ENCODE data around the gene MIB1.

MIB1 gene

DNA sequence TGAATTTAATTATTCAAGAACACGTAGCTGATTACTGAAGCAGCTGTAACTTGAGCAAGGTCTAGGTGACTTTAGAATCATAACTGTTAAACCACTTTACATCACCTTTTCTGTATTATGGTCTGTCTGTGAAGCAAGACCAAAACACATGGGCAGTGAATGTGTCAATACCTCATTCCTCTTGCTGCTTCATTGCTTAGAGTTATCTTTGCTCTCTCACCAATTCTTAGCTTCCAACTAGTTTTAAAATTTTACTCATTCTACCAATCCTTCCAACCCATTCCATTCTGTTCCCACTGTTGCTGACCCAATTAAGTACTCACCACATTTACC lies 80.2 kb downstream of the MIB1 start:
- no peak for DNase-seq

GRCh38 chr18:21823848-21824247 lies 83.3 kb downstream of the MIB1 start:
- no peak for DNase-seq

- DNase-seq, result no peak
Observed at GRCh38 chr18:21826196-21826595, 85.6 kb downstream of the MIB1 start.

DNA sequence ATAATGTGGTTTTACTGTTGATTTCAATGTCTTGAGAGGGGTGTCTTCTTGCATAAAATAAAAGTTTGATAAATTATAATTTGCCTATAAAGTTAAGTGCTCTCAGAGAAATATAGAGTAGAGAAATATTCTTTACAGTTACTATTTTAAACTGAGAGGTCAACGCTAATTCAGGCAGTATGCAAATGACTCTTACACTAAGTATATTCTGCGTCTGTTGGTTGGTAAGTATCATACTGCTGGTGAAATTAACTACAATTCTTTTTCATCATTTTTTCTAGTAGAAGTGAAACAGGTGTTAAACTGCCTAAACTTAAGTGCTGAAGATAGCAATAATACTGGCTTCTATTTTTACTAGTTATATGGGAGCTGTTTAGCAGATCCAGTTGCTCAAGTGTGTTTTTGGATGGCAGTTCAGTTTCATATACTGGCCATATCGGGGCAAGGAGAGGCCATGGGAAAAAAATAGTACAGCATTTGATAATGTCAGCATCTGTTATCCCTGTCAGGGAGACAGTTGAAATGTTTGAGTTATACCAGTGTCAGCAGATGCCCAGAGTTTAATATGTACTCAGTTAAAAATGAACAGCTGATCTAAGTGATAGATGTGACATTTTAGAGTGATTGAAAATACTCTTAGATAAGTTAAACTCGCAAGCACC lies 86.2 kb downstream of the MIB1 start:
- no peak for DNase-seq

DNA sequence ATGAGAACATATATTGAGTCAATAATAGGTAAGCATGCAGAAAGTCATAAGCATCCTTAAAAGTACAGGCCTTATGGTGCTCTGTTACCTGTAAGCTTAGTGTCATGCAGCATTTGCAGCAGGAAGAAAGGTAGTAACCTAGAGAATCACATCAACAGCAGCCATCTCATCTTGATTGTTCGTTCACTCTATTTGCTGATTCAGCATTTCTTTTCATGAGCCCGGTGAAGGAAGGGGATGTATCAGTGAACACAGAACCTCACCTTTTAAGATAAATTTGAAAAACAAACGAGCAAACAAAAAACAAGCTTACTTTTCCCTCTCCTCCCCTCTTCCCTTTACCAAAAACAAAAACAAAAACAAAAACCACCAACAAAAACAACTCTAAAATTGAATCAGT lies 89.9 kb downstream of the MIB1 start:
- no peak for DNase-seq

- DNase-seq, result no peak
Observed at GRCh38 chr18:21831413-21831831, 90.8 kb downstream of the MIB1 start.

GRCh38 chr18:21833604-21834298 lies 93.2 kb downstream of the MIB1 start:
- no peak for DNase-seq

DNA sequence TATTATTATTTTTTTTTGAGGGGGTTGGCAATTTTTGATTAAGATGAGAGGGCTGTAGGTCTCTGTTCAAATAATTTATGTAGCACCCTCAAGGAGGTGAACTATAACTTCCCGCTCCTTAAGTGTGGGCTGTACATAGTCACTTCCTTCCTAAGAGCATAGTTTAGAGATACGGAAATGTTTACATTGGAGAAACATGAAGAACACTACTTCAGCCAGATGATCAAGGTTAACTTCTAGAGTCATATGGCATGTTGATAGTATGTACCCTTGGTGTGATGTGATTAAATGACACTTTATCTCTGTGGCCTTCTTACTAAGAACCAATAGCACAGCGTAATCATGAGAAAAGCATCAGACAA lies 93.7 kb downstream of the MIB1 start:
- DNase-seq, result no peak

DNA sequence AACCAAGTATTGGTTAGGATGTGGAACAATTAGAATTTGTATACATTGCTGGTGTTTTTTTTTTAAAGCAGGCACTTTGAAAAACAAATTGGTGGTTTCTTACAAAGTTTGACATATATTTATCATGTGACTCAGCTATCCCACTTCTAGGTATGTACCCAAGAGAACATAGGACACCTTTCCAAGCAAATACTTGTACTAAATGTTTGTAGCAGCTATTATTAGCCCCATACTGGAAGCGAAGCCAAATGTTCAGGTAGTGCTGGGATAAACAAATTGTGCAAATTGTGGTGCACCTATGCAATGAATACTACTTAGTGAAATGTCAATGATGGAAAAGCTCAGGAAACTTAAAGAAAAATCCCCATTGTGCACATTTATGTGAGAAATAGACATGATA lies 101.0 kb downstream of the MIB1 start:
- DNase-seq, result no peak

DNA sequence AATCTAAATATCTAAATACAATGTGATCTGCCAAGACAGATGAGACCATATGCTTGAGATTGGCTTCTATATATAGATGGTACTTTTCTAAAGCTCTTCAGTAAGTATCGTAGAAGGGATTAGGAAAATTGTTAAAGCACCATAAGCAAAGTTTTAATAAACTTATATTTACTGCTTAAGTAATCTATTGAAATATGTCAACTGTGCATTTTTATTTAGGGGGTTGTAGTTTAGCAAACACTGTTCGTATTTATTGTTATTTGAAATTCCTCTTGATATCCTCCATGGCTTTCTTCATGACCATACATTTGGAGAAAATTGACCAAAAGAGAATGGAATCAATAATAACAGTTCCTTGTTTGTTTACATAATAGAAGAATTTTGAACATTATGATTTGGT lies 102.7 kb downstream of the MIB1 start:
- no peak for DNase-seq

DNA sequence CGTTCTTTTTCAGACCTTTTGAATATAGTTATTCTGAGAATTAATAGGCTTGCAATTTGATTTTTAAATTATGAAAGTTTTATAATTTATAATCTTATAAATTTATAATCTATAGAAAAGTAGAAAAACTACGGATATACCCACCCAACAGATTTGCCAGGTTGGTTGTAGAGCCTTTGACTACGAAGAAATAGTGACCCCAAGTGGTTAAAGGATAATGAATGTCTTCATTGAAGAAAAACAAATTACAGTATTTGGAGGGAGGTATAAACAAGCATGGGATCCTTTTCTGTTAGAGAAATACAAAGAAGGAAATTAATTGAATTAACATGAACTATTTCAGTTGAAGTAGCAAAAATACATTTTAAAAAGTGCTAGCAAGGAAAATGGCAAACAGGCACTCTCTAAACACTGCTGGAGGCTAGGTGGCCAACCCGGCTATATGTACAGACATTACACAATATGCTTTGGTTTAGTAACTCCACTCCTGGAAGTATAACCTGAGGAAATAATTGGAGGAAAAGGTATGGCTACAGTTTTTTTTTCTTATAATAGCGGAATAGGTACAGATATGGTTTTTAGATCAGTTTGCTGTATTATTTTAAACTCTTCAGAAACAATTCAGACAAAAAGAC lies 110.9 kb downstream of the MIB1 start:
- no peak for DNase-seq

DNA sequence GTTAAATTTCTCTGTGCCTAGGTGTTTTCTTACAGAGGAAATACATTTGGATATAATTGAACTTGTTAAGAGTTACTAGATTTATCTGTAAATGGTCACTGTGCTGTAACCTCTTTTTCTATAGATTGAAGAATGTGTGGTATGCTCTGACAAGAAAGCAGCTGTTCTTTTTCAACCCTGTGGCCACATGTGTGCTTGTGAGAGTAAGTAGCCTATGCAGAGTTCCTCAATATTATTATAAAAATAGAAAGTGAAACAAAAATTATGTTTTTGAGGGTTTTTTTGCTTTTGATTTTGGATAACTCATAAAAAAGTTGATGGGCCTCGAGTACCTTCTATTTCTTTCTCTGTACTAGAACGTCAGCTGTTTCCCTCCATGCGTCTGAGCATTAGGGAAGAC lies 112.4 kb downstream of the MIB1 start:
- DNase-seq, result no peak

DNA sequence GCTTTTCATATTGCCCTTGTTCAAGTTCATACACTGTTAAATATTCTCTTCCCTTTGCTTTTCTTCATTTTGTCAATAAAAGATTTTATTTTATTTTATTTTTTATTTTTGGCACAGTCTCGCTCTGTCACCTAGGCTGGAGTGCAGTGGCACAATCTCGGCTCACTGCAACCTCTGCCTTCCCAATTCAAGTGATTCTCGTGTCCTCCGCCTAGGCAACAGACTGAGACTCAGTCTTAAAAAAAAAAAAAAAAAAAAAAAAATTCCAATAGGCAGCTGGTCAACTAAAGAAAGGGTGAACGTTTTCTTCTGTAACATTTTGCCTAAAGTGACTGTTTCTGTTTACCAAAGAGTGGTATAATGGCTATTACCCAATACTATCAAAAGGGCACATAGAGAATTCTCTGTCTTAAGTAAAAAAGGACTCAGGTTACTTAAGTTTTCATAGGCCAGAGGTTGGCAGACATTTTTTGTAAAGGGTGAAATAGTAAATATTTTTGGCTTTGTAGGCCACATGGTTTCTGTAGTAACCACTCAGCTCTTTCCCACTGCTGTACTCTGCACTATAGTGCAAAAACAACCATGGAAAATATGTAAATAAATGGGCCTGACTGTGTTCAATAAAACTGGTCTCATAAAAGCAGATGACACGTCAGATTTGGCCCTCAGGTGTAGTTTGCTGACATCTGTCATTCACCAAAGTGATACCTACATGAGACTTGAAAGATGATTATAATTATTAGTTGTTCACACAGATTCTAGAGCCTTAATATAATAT lies 113.4 kb downstream of the MIB1 start:
- DNase-seq, result no peak

DNA sequence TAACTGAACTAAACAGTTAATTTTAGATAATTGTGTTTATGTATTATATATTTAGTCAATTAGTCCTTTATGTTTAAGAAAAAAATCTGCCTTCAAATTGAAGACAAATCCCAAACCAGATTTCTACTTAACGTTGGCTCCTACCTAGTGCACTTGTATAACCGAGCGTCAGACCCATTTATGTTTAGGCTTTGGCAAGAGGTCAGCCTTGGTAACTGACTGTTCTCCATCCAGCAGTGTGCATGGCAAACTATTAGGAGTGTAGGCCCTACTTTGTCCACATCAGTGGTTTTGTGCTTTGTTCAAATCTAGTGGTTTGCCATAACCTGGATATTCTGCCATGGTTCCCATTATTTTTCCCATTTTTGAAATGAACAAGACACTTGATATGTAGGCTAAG lies 114.8 kb downstream of the MIB1 start:
- no peak for DNase-seq

- no peak for DNase-seq
Observed at GRCh38 chr18:21857871-21858270, 117.3 kb downstream of the MIB1 start.

DNA sequence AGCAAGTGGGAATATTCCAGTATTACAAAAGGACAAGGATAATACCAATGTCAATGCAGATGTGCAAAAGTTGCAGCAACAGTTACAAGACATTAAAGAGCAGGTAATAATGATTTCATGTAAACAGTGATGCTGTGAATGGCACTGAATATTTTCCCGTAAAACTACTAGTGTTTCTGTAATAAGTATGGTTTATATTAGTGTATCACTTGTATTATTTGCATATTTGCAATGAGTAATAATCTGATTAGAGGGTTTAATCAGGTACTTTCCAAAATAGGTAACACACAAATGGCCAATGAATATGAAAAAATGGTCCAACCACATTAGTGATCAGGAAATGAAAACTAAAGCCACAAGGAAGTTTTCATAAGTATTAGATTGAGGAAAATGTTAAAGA lies 118.0 kb downstream of the MIB1 start:
- DNase-seq, result no peak

- DNase-seq, result no peak
Observed at GRCh38 chr18:21864386-21864785, 123.8 kb downstream of the MIB1 start.

DNA sequence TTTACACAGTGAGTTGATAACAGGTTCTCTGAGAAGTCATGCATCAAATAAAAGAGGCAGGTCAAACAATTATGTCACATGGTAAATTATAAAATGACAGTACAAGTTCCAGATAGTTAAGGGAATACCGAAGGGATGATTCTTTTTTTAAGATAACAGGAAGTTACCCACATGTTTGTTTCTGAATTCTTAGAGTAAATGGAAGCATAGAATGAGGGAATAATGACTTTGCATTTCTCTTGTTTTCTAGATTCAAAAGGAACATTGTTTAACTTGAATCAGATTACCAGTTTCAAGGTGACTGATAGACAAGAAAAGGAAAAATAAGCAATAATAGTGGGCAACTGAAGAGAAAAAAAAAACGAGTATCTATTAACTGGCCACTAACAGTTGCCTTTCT lies 124.5 kb downstream of the MIB1 start:
- no peak for DNase-seq

DNA sequence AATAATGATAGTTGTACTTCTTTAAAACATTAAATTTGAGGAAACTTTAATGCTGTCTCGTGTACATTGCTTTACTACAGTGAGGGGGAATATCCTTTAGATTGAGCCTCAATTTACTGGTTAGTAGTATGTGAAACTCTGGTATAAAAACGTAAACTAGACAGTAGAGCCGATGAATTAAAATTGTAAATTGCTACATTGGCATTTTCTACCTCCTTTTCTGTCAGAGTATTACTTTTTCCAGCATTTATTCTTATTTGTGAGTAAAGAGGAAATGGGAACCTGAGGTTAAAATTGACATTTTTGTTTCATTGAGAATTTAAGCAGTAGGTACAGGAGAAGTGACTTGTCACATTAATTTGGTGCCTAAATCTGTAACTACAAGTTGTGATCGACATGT lies 128.2 kb downstream of the MIB1 start:
- no peak for DNase-seq

- DNase-seq, result no peak
Observed at GRCh38 chr18:21889570-21889969, 149.0 kb downstream of the MIB1 start.

DNA sequence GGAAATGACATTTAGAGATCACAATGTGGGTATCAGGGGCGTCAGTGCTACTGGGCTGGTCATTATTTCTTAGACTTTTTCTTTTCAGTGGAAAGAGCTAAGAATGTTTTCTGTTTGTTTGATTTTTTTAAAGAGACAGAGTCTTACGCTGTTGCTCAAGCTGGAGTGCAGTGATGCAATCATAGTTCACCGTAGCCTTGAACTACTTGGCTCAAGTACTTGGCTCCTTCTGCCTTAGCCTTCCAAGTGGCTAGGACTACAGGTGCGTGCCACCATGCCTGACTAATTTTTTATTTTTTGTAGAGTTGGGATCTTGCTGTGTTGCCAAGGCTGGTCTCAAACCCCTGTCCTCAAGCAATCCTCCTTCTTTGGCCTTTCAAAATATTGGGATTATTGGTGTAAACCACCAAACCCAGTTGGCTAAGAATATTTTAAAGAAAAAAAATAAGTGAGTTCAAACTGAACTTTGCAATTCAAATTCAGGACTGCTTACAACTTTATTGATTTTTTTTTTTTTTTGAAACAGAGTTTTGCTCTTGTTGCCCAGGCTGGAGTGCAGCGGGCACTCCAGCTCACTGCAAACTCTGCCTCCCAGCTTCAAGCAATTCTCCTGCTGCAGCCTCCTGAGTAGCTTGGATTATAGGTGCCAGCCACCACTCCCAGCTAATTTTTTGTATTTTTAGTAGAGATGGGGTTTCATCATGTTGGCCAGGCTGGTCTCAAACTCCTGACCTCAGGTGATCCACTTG lies 154.2 kb downstream of the MIB1 start:
- DNase-seq, result no peak

- DNase-seq, result no peak
Observed at GRCh38 chr18:21896732-21897336, 156.2 kb downstream of the MIB1 start.

- DNase-seq, result no peak
Observed at GRCh38 chr18:21897811-21898210, 157.2 kb downstream of the MIB1 start.
